Fibroblast of upper back skin (primary cell): ENCODE measurements around the gene ITGB5.

Experiments used
- DNase-seq: peaks from one replicate; pipeline ENCODE4 v3.0.0-alpha.2; 2013

ITGB5 gene

GRCh38 chr3:124890573-124891190 lies 3.5 kb upstream of the ITGB5 start:
- DNase-seq, result no peak

GRCh38 chr3:124888482-124889441 lies 1.6 kb upstream of the ITGB5 start:
- DNase-seq, result no peak

- no peak for DNase-seq
These were observed 750 bp upstream of the ITGB5 start for GRCh38 chr3:124887932-124888298.

GRCh38 chr3:124886168-124887056 lies 753 bp downstream of the ITGB5 start:
- DNase-seq, result peak; percentile 39

- DNase-seq, result peak; percentile 56
These were observed 1.5 kb downstream of the ITGB5 start for GRCh38 chr3:124885466-124886167.

GRCh38 chr3:124884474-124885101 lies 2.6 kb downstream of the ITGB5 start:
- no peak for DNase-seq

- DNase-seq, result no peak
These were observed 3.2 kb downstream of the ITGB5 start for GRCh38 chr3:124883766-124884473.

- DNase-seq, result peak; percentile 46
These were observed 4.1 kb downstream of the ITGB5 start for GRCh38 chr3:124882816-124883747.

GRCh38 chr3:124881976-124882697 lies 5.0 kb downstream of the ITGB5 start:
- DNase-seq, result no peak

- DNase-seq, result no peak
These were observed 7.9 kb downstream of the ITGB5 start for GRCh38 chr3:124879337-124879680.

- peak; percentile 97 for DNase-seq
These were observed 8.4 kb downstream of the ITGB5 start for GRCh38 chr3:124878561-124879336.

- DNase-seq, result no peak
These were observed 9.5 kb downstream of the ITGB5 start for GRCh38 chr3:124877674-124878073.

GRCh38 chr3:124876401-124876878 lies 10.7 kb downstream of the ITGB5 start:
- DNase-seq, result no peak

GRCh38 chr3:124873226-124873625 lies 13.9 kb downstream of the ITGB5 start:
- peak; percentile 33 for DNase-seq

GRCh38 chr3:124867511-124867910 lies 19.7 kb downstream of the ITGB5 start:
- DNase-seq, result no peak

GRCh38 chr3:124862006-124862405 lies 25.2 kb downstream of the ITGB5 start:
- DNase-seq, result no peak

- no peak for DNase-seq
These were observed 26.1 kb downstream of the ITGB5 start for GRCh38 chr3:124861041-124861440.

- peak; percentile 98 for DNase-seq
These were observed 26.6 kb downstream of the ITGB5 start for GRCh38 chr3:124860599-124860998.

GRCh38 chr3:124859025-124859424 lies 28.1 kb downstream of the ITGB5 start:
- DNase-seq, result peak; percentile 88
